Esophagus muscularis mucosa (tissue), 4 donors: ENCODE results near the gene TEX101.

Experiments used
- CTCF ChIP-seq, 3 experiments: fragments of 200-600 bp in 2 of 3; fragments of 450-650 bp in 1 of 3; sonication (generic) in 2 of 3; IDR thresholded peaks; one replicate each; pipeline ENCODE4 v1.5.1; 2017 to 2019; ENCODE audit warnings: antibody characterized with exemption in 3 of 3, mild to moderate bottlenecking in 2 of 3, moderate library complexity in 1 of 3
- EP300 ChIP-seq: sonication (generic); formaldehyde crosslinking; IDR thresholded peaks from one replicate; pipeline ENCODE4 v1.6.1; 2017; ENCODE audit warnings: antibody characterized with exemption
- POLR2A ChIP-seq: fragments of 450-650 bp; IDR thresholded peaks from one replicate; pipeline ENCODE4 v1.6.1; 2017; ENCODE audit warnings: antibody characterized with exemption, moderate library complexity, mild to moderate bottlenecking, low read depth
- POLR2AphosphoS5 ChIP-seq, 2 donors: sonication (generic); formaldehyde crosslinking; IDR thresholded peaks; one replicate each; pipeline ENCODE4 v1.6.1; 2017; ENCODE audit warnings: antibody characterized with exemption in 2 of 2

- TF ChIP-seq POLR2A (no peak), POLR2AphosphoS5 (IDR thresholded peaks at IDR 0.05) (no peak), CTCF (IDR thresholded peaks at IDR 0.05) (no peak), EP300 (no peak)
These were observed 47.7 kb downstream of the TEX101 start for GRCh38 chr19:43462383-43462782.
